Measurements from ENCODE around the gene ADGRE1. TPM values are rescaled to one million over a fixed set of nuclear protein-coding genes. Genes with fewer than 3 reads are reported as not detected.

ADGRE1 gene
- total RNA-seq, 1 donor from 2014 or later, result not detected

- Mint-ChIP-seq H3K36me3 (ENCODE audit: low read depth, unreplicated experiment) (peaks cover 9% of the 10 kb centered on the region), H3K27ac (ENCODE audit: unreplicated experiment) (no peak overlapping the region), H3K4me3 (ENCODE audit: unreplicated experiment) (no peak overlapping the region), H3K27me3 (ENCODE audit: unreplicated experiment) (peaks cover 1% of the 10 kb centered on the region), H3K4me1 (ENCODE audit: unreplicated experiment) (no peaks in the 10 kb centered on the region), H3K9me3 (ENCODE audit: unreplicated experiment) (peaks cover 55% of the 10 kb centered on the region)
- TF ChIP-seq CTCF (IDR thresholded peaks at IDR 0.05; ENCODE audit: unreplicated experiment), result no peak
- DNase-seq (ENCODE audit: low spot score), result no peak
Measured at GRCh38 chr19:6890938-6891337, 3.6 kb downstream of the ADGRE1 start.

GRCh38 chr19:6891761-6892385, 4.5 kb downstream of the ADGRE1 start:
- Mint-ChIP-seq H3K36me3 (ENCODE audit: low read depth, unreplicated experiment) (peaks cover 5% of the 10 kb centered on the region), H3K4me1 (ENCODE audit: unreplicated experiment) (no peaks in the 10 kb centered on the region), H3K4me3 (ENCODE audit: unreplicated experiment) (no peak overlapping the region), H3K9me3 (ENCODE audit: unreplicated experiment) (peaks cover 53% of the 10 kb centered on the region), H3K27me3 (ENCODE audit: unreplicated experiment) (peaks cover 1% of the 10 kb centered on the region), H3K27ac (ENCODE audit: unreplicated experiment) (no peak overlapping the region)
- TF ChIP-seq CTCF (IDR thresholded peaks at IDR 0.05; ENCODE audit: unreplicated experiment), result no peak
- no peak for DNase-seq (ENCODE audit: low spot score)

GRCh38 chr19:6894313-6894712, 6.9 kb downstream of the ADGRE1 start:
- no peak overlapping the region for H3K4me3 Mint-ChIP-seq (ENCODE audit: unreplicated experiment)
- H3K36me3 Mint-ChIP-seq (ENCODE audit: low read depth, unreplicated experiment), result peaks cover 7% of the 10 kb centered on the region
- no peak for DNase-seq (ENCODE audit: low spot score)
- no peaks in the 10 kb centered on the region for H3K4me1 Mint-ChIP-seq (ENCODE audit: unreplicated experiment)
- peaks cover 42% of the 10 kb centered on the region for H3K9me3 Mint-ChIP-seq (ENCODE audit: unreplicated experiment)
- no peaks in the 10 kb centered on the region for H3K27me3 Mint-ChIP-seq (ENCODE audit: unreplicated experiment)
- no peak overlapping the region for H3K27ac Mint-ChIP-seq (ENCODE audit: unreplicated experiment)
- TF ChIP-seq CTCF (IDR thresholded peaks at IDR 0.05; ENCODE audit: unreplicated experiment), result no peak

- no peak for DNase-seq (ENCODE audit: low spot score)
- Mint-ChIP-seq H3K9me3 (ENCODE audit: unreplicated experiment) (peaks cover 42% of the 10 kb centered on the region), H3K36me3 (ENCODE audit: low read depth, unreplicated experiment) (peaks cover 12% of the 10 kb centered on the region), H3K27ac (ENCODE audit: unreplicated experiment) (no peak overlapping the region), H3K4me3 (ENCODE audit: unreplicated experiment) (no peak overlapping the region), H3K4me1 (ENCODE audit: unreplicated experiment) (no peaks in the 10 kb centered on the region), H3K27me3 (ENCODE audit: unreplicated experiment) (no peaks in the 10 kb centered on the region)
- no peak for TF ChIP-seq CTCF (IDR thresholded peaks at IDR 0.05; ENCODE audit: unreplicated experiment)
Measured at GRCh38 chr19:6903446-6903845, 16.1 kb downstream of the ADGRE1 start.

GRCh38 chr19:6906559-6907060, 19.2 kb downstream of the ADGRE1 start:
- no peak for DNase-seq (ENCODE audit: low spot score)
- Mint-ChIP-seq H3K27ac (ENCODE audit: unreplicated experiment) (no peak overlapping the region), H3K4me1 (ENCODE audit: unreplicated experiment) (no peaks in the 10 kb centered on the region), H3K36me3 (ENCODE audit: low read depth, unreplicated experiment) (peaks cover 6% of the 10 kb centered on the region), H3K9me3 (ENCODE audit: unreplicated experiment) (peaks cover 26% of the 10 kb centered on the region), H3K4me3 (ENCODE audit: unreplicated experiment) (no peak overlapping the region), H3K27me3 (ENCODE audit: unreplicated experiment) (no peaks in the 10 kb centered on the region)
- no peak for TF ChIP-seq CTCF (IDR thresholded peaks at IDR 0.05; ENCODE audit: unreplicated experiment)
